Tibial nerve (tissue), 4 donors: ENCODE results near the gene TSPAN17.

Experiments used
- CTCF ChIP-seq, 5 experiments: fragments of 200-600 bp in 3 of 5; fragments of 450-650 bp in 2 of 5; sonication (generic) in 3 of 5; IDR thresholded peaks; one replicate each; pipeline ENCODE4 v1.5.1; 2016 to 2019; ENCODE audit warnings: antibody characterized with exemption in 5 of 5, mild to moderate bottlenecking in 3 of 5, moderate library complexity in 2 of 5
- EP300 ChIP-seq, 2 donors: sonication (generic); formaldehyde crosslinking; IDR thresholded peaks; one replicate each; pipeline ENCODE4 v1.6.1; 2017; ENCODE audit warnings: antibody characterized with exemption in 2 of 2, mild to moderate bottlenecking in 1 of 2
- POLR2A ChIP-seq, 2 donors: fragments of 450-650 bp; IDR thresholded peaks; one replicate each; pipeline ENCODE4 v1.6.1; 2017; ENCODE audit warnings: antibody characterized with exemption in 2 of 2, mild to moderate bottlenecking in 2 of 2, moderate library complexity in 2 of 2

- TF ChIP-seq POLR2A (IDR thresholded peaks at IDR 0.05) (no peak), CTCF (IDR thresholded peaks at IDR 0.05) (no peak), EP300 (IDR thresholded peaks at IDR 0.05) (no peak)
Measured at GRCh38 chr5:176694631-176695030, 47.3 kb downstream of the TSPAN17 start.
